Liver (tissue), 3 donors: ENCODE results near the gene NFIX.

Experiments used
- EGR1 ChIP-seq, 2 donors: IDR thresholded peaks; 2 replicates each; pipeline ENCODE4 v1.6.1; 2016 to 2018; ENCODE audit warnings: antibody characterized with exemption in 2 of 2, low read depth in 2 of 2
- TAF1 ChIP-seq: conservative IDR thresholded peaks from 2 replicates; pipeline ENCODE4 v1.6.1; 2016; ENCODE audit warnings: antibody characterized with exemption, mild to moderate bottlenecking
- YY1 ChIP-seq: IDR thresholded peaks from 2 replicates; pipeline ENCODE4 v1.6.1; 2016; ENCODE audit warnings: antibody characterized with exemption, mild to moderate bottlenecking
- TF ChIP-seq, protein P1 (sequence below): fragments of 150-350 bp; IDR thresholded peaks from 2 replicates; pipeline ENCODE4 v1.5.1; 2017; ENCODE audit warnings: improper control_type of control experiment, low read depth, low read length; ENCODE audit not compliant: missing input control
- TF ChIP-seq, protein P2 (sequence below): IDR thresholded peaks from 2 replicates; pipeline ENCODE4 v1.6.1; 2016; ENCODE audit warnings: antibody characterized with exemption, mild to moderate bottlenecking
- donor health status: healthy.
- donor health status: healthy.

DNA sequence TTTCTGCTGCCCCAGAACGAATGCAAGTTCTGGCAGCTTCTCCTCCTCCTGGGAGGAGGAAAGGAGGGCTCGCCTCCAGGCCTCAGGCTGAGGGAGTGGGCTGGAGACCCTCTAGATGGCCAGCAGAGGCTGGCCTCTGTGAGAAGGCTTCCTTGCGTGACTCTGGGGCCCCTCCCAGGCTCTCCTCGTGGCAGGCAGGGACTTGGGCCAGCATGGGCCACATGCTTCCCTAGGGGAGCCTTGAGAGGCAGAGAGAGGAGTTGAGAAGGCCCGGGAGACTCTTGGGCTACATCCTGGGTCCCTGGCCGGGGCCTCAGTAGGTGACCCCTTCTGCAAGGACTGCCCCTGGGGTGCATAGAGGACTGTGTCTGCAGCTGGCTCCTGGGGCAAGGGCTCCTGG, 81.5 kb downstream of the NFIX start:
- TF ChIP-seq, protein P1, sequence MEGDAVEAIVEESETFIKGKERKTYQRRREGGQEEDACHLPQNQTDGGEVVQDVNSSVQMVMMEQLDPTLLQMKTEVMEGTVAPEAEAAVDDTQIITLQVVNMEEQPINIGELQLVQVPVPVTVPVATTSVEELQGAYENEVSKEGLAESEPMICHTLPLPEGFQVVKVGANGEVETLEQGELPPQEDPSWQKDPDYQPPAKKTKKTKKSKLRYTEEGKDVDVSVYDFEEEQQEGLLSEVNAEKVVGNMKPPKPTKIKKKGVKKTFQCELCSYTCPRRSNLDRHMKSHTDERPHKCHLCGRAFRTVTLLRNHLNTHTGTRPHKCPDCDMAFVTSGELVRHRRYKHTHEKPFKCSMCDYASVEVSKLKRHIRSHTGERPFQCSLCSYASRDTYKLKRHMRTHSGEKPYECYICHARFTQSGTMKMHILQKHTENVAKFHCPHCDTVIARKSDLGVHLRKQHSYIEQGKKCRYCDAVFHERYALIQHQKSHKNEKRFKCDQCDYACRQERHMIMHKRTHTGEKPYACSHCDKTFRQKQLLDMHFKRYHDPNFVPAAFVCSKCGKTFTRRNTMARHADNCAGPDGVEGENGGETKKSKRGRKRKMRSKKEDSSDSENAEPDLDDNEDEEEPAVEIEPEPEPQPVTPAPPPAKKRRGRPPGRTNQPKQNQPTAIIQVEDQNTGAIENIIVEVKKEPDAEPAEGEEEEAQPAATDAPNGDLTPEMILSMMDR, result no peak
- no peak for TF ChIP-seq EGR1 (IDR thresholded peaks at IDR 0.05; ENCODE audit: low read depth in 2 of 2)
- TF ChIP-seq, protein P2, sequence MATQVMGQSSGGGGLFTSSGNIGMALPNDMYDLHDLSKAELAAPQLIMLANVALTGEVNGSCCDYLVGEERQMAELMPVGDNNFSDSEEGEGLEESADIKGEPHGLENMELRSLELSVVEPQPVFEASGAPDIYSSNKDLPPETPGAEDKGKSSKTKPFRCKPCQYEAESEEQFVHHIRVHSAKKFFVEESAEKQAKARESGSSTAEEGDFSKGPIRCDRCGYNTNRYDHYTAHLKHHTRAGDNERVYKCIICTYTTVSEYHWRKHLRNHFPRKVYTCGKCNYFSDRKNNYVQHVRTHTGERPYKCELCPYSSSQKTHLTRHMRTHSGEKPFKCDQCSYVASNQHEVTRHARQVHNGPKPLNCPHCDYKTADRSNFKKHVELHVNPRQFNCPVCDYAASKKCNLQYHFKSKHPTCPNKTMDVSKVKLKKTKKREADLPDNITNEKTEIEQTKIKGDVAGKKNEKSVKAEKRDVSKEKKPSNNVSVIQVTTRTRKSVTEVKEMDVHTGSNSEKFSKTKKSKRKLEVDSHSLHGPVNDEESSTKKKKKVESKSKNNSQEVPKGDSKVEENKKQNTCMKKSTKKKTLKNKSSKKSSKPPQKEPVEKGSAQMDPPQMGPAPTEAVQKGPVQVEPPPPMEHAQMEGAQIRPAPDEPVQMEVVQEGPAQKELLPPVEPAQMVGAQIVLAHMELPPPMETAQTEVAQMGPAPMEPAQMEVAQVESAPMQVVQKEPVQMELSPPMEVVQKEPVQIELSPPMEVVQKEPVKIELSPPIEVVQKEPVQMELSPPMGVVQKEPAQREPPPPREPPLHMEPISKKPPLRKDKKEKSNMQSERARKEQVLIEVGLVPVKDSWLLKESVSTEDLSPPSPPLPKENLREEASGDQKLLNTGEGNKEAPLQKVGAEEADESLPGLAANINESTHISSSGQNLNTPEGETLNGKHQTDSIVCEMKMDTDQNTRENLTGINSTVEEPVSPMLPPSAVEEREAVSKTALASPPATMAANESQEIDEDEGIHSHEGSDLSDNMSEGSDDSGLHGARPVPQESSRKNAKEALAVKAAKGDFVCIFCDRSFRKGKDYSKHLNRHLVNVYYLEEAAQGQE, result no peak
- TF ChIP-seq TAF1, result no peak
- no peak for TF ChIP-seq YY1
